HCT116 (cell line): Measurements from ENCODE around the gene B3GALT6.
"Not testable (repeated sequence)": the region's sequence is repeated elsewhere in the genome, so short reads cannot be mapped to it uniquely, and the experiment has no call there.

Experiments used
- CTCF ChIP-seq, 3 experiments: fragments of 200-600 bp in 1 of 3; sonication (generic) in 1 of 3; IDR thresholded peaks in 2 of 3; conservative IDR thresholded peaks in 1 of 3; 2 replicates each; pipeline ENCODE4 v1.5.1; 2012 to 2017; ENCODE audit warnings: low read depth in 2 of 3, low read length in 2 of 3, antibody characterized with exemption in 1 of 3, borderline replicate concordance in 1 of 3, control low read depth in 1 of 3, mild to moderate bottlenecking in 1 of 3, mixed read lengths in 1 of 3, mixed run types in 1 of 3, moderate library complexity in 1 of 3; ENCODE audit not compliant: insufficient read depth in 1 of 3
- POLR2A ChIP-seq: IDR thresholded peaks from 2 replicates; pipeline ENCODE4 v1.7.0; 2011; ENCODE audit warnings: borderline replicate concordance; ENCODE audit not compliant: insufficient read depth, insufficient read length; ENCODE audit errors: extremely low read depth
- POLR2AphosphoS5 ChIP-seq: IDR thresholded peaks from 2 replicates; pipeline ENCODE4 v1.6.1; 2011; ENCODE audit warnings: mild to moderate bottlenecking, low read depth, low read length, moderate library complexity
- SIN3A ChIP-seq: IDR thresholded peaks from 2 replicates; pipeline ENCODE4 v1.6.1; 2012; ENCODE audit warnings: low read depth

- TF ChIP-seq CTCF (IDR thresholded peaks at IDR 0.05 in 2 of 3, conservative IDR thresholded peaks at IDR 0.05 in 1 of 3; ENCODE audit: borderline replicate concordance in 1 of 3, insufficient read depth in 1 of 3, low read depth in 2 of 3, low read length in 2 of 3); SIN3A; POLR2A; POLR2AphosphoS5: not testable (repeated sequence)
These were observed 36.3 kb upstream of the B3GALT6 start for GRCh38 chr1:1195726-1196125.
